Activated B cell treated with CpG ODN at 0.5 μM for 24 hours (primary cell): ENCODE data around the gene SLCO3A1. TPM values are rescaled to one million over a fixed set of nuclear protein-coding genes. Genes with fewer than 3 reads are reported as not detected.

Experiments used
- ATAC-seq: fragments of 200-7000 bp; cut with Tn5 transposase; one replicate; pipeline ENCODE4 v1.10.0; 2021; ENCODE audit warnings: low read depth, mild to moderate bottlenecking, moderate library complexity
- CTCF ChIA-PET: fragments of 350-600 bp; sonication (Branson Sonifier 250); formaldehyde crosslinking; loops from one replicate; lab custom pipeline; 2021; ENCODE audit warnings: antibody characterized with exemption; lab: Charles Lee
- POLR2A ChIA-PET: fragments of 350-600 bp; sonication (Branson Sonifier 250); formaldehyde crosslinking; loops from one replicate; lab custom pipeline; 2021; ENCODE audit warnings: antibody characterized with exemption; lab: Charles Lee
- DNase-seq: peaks from one replicate; pipeline ENCODE4 v3.0.0; 2022
- H3K27ac Mint-ChIP-seq: one replicate; pipeline ENCODE4 v1.8.0; 2020; ENCODE audit warnings: mixed read lengths
- H3K27me3 Mint-ChIP-seq: one replicate; pipeline ENCODE4 v1.8.0; 2021; ENCODE audit warnings: mixed read lengths
- H3K36me3 Mint-ChIP-seq: one replicate; pipeline ENCODE4 v1.8.0; 2021; ENCODE audit warnings: low read depth, mixed read lengths
- H3K4me1 Mint-ChIP-seq: one replicate; pipeline ENCODE4 v1.8.0; 2021; ENCODE audit warnings: mixed read lengths
- H3K4me3 Mint-ChIP-seq: one replicate; pipeline ENCODE4 v1.8.0; 2020; ENCODE audit warnings: mild to moderate bottlenecking, mixed read lengths
- H3K9me3 Mint-ChIP-seq: one replicate; pipeline ENCODE4 v1.8.0; 2020; ENCODE audit warnings: mixed read lengths
- intact Hi-C: fragments of 100-400 bp; cut with micrococcal nuclease; formaldehyde crosslinking; loops from one replicate; pipeline ENCODE4 v1.15.1; 2024
- total RNA-seq: library from RNA; stranded (reverse); gene quantifications from 2 replicates; pipeline ENCODE4 v1.2.3, GENCODE V29; 2022
- TF ChIP-seq, protein P1 (sequence below): fragments of 200-600 bp; IDR thresholded peaks from one replicate; pipeline ENCODE4 v1.8.0; 2022; ENCODE audit warnings: antibody characterized with exemption, mild to moderate bottlenecking

The SLCO3A1 gene
- total RNA-seq, 1 donor from 2014 or later = 0.82 TPM

DNA sequence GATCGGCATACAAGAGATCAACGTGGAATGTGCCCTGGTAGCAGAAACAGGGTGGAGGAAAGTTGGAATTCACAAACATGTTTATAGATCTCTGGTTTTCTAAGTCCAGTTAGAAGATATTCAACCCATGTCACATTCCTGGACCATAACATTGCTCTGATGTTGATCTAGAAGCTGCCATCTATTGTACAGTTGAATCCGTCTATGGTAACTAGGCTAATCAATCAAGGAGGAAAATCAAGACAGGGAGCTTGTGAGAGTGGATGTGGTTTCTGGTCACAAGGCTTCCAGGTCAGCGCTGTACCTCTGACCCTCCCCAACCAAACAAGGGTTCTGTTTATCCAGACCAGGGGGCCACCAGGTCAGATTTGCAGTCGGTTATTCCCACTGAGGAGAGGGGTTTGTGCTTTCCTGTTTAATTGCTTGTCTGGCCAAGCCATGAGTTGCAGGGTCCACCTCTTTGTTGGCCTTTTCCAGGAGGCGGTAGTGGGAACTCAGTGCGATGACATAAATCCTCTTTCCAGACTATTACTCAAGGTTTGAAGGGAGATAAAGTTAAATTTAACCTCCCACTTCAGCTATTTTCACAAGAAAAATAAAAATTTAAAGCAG lies 130.3 kb downstream of the SLCO3A1 start:
- H3K4me1 Mint-ChIP-seq = no peaks in the 10 kb centered on the region
- POLR2A ChIA-PET = no interaction called here
- H3K27me3 Mint-ChIP-seq = no peaks in the 10 kb centered on the region
- TF ChIP-seq, protein P1, sequence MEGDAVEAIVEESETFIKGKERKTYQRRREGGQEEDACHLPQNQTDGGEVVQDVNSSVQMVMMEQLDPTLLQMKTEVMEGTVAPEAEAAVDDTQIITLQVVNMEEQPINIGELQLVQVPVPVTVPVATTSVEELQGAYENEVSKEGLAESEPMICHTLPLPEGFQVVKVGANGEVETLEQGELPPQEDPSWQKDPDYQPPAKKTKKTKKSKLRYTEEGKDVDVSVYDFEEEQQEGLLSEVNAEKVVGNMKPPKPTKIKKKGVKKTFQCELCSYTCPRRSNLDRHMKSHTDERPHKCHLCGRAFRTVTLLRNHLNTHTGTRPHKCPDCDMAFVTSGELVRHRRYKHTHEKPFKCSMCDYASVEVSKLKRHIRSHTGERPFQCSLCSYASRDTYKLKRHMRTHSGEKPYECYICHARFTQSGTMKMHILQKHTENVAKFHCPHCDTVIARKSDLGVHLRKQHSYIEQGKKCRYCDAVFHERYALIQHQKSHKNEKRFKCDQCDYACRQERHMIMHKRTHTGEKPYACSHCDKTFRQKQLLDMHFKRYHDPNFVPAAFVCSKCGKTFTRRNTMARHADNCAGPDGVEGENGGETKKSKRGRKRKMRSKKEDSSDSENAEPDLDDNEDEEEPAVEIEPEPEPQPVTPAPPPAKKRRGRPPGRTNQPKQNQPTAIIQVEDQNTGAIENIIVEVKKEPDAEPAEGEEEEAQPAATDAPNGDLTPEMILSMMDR = no peak
- H3K9me3 Mint-ChIP-seq = no peaks in the 10 kb centered on the region
- H3K4me3 Mint-ChIP-seq = no peak overlapping the region
- H3K27ac Mint-ChIP-seq = no peak overlapping the region
- DNase-seq = no peak
- ATAC-seq = no peak
- intact Hi-C loops = no loop called here
- H3K36me3 Mint-ChIP-seq = no peaks in the 10 kb centered on the region
- CTCF ChIA-PET = no interaction called here

DNA sequence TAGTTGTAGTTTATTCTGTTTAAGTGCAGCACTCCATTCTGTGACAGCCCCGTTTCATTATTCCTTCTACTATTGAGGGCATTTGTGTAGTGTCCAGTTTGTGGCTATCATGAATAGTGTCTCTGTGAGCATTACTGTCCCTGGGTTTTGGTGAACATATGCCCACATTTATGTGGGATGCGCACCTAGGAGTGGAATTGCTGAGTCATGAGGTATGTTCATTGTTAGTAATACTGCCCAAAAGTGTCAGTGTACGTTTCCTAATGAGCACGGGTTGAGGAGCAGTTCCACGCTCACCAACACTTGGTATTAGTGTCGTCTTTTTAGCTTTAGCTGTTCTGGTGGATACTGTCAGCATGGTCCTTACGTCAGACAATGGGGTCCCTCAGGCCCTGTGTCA lies 131.8 kb downstream of the SLCO3A1 start:
- no peaks in the 10 kb centered on the region for H3K36me3 Mint-ChIP-seq
- H3K27me3 Mint-ChIP-seq = no peaks in the 10 kb centered on the region
- no peak overlapping the region for H3K4me3 Mint-ChIP-seq
- DNase-seq = no peak
- POLR2A ChIA-PET = no interaction called here
- intact Hi-C loops = no loop called here
- H3K4me1 Mint-ChIP-seq = no peaks in the 10 kb centered on the region
- ATAC-seq = no peak
- TF ChIP-seq, protein P1 = no peak
- no peak overlapping the region for H3K27ac Mint-ChIP-seq
- CTCF ChIA-PET = no interaction called here
- H3K9me3 Mint-ChIP-seq = no peaks in the 10 kb centered on the region

DNA sequence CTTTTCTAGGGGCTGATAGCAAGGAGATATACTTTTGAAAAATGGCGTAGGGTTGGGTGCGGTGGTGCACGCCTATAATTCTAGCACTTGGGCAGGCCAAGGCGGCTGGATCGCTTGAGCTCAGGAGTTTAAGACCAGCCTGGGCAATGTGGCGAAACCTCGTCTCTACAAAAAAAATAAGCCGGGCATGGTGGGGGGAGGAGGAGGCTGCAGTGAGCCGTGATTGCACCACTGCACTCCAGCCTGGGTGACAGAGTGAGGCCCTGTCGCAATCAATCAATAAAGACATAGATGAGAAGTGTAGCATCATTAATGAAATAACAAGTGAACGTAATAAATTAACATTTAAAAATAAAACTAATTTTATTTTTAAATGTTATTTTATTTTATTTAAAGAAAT lies 134.6 kb downstream of the SLCO3A1 start:
- TF ChIP-seq, protein P1 = no peak
- Mint-ChIP-seq H3K27ac (no peak overlapping the region), H3K4me3 (no peak overlapping the region), H3K4me1 (no peaks in the 10 kb centered on the region), H3K9me3 (no peaks in the 10 kb centered on the region), H3K27me3 (no peaks in the 10 kb centered on the region), H3K36me3 (no peaks in the 10 kb centered on the region)
- intact Hi-C loops = no loop called here
- DNase-seq (no peak), ATAC-seq (no peak)
- ChIA-PET CTCF (no interaction called here), POLR2A (no interaction called here)

DNA sequence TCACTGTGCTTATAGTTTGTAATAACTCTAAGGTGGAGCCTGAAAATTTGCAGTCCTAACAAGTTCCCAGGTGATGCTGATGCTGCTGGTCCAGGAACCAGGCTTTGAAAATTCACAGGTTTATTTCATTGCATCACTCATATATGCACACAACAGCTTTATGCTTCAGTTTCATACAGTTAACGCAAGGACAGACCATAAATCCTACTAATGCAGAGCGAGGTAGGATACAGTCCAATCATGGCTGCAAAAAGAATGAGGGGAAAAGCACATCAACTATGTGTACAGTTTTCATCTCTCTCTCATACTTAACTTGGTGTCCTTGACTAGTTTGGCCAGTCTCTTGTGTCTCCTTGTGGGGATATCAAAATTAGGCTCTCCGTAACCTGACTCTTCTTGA lies 135.1 kb downstream of the SLCO3A1 start:
- DNase-seq = no peak
- no peaks in the 10 kb centered on the region for H3K9me3 Mint-ChIP-seq
- no peak overlapping the region for H3K4me3 Mint-ChIP-seq
- H3K36me3 Mint-ChIP-seq = no peaks in the 10 kb centered on the region
- H3K27ac Mint-ChIP-seq = no peak overlapping the region
- ChIA-PET POLR2A (no interaction called here), CTCF (no interaction called here)
- ATAC-seq = no peak
- no peaks in the 10 kb centered on the region for H3K4me1 Mint-ChIP-seq
- intact Hi-C loops = no loop called here
- TF ChIP-seq, protein P1 = no peak
- H3K27me3 Mint-ChIP-seq = no peaks in the 10 kb centered on the region

DNA sequence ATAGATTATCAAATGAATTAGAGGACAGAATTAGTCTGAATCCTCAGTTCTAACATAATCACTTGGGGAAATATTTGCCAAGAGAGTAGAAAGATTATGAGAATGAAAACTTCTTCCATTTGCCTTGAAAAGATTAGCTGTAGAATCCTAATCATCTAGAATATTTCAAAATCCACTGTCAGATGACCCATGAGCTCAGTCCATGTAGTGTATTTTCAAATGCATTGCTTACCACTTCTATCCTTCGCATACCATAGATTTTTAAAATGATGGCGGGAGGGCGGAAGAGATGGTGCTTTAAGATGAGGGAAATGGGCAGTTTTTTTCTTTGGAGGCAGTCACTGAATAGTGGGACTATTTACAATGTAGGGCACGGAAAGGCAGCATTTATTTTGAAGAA lies 136.3 kb downstream of the SLCO3A1 start:
- Mint-ChIP-seq H3K36me3 (no peaks in the 10 kb centered on the region), H3K27ac (no peak overlapping the region), H3K9me3 (no peaks in the 10 kb centered on the region), H3K27me3 (no peaks in the 10 kb centered on the region), H3K4me1 (no peaks in the 10 kb centered on the region), H3K4me3 (no peak overlapping the region)
- DNase-seq = no peak
- intact Hi-C loops = no loop called here
- ChIA-PET CTCF (no interaction called here), POLR2A (no interaction called here)
- ATAC-seq = no peak
- TF ChIP-seq, protein P1 = no peak
